OCI-LY7 (cell line): ENCODE measurements around the gene ISYNA1.

Experiments used
- EZH2phosphoT487 ChIP-seq: fragments of 200-600 bp; sonication (generic); IDR thresholded peaks from 2 replicates; pipeline ENCODE4 v1.6.1; 2018; ENCODE audit warnings: low read depth, borderline replicate concordance, mild to moderate bottlenecking, mixed run types, antibody characterized with exemption, low read length, moderate library complexity, mixed read lengths
- TF ChIP-seq, protein P1 (sequence below): fragments of 200-600 bp; sonication (generic); conservative IDR thresholded peaks from 2 replicates; pipeline ENCODE4 v1.5.1; 2014; ENCODE audit warnings: mild to moderate bottlenecking, antibody characterized with exemption, low read length, moderate library complexity, mixed read lengths

DNA sequence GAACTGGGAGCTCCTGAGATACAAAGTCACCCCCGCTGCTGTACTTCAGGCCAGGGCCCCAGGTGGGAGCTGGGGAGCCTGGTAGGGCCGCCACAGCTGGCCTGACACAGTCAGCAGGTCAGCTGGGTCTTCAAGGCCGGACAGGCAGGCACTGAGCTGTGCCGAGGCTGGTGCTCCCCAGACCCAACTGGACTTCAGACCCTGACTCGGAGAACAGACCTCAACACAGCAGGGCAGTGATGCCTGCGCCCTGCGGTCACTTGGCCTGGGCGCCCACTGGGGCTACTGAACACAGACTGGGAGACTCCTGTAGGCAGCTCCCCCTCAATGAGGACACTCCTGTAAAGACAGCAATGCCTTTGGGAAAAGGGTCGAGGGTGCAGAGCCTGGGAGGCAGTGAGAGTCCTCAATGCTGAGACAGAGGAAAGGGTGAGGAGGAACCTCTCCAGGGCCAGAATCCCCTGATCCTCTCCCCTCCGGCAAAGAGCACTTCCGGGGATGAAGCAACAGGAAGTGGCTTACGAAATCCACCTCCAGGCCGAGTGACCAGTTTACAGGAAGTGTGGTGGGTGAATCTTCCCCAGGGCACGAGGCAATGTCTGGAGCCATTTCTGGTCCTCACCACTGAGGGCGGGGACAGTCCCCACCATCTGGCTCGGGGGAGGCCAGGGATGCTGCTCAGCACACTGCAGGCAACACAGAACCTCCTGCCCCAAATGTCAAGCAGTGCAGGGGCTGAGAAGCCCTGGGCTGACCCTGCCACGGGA lies 40.8 kb upstream of the ISYNA1 start:
- TF ChIP-seq EZH2phosphoT487 = no peak
- TF ChIP-seq, protein P1, sequence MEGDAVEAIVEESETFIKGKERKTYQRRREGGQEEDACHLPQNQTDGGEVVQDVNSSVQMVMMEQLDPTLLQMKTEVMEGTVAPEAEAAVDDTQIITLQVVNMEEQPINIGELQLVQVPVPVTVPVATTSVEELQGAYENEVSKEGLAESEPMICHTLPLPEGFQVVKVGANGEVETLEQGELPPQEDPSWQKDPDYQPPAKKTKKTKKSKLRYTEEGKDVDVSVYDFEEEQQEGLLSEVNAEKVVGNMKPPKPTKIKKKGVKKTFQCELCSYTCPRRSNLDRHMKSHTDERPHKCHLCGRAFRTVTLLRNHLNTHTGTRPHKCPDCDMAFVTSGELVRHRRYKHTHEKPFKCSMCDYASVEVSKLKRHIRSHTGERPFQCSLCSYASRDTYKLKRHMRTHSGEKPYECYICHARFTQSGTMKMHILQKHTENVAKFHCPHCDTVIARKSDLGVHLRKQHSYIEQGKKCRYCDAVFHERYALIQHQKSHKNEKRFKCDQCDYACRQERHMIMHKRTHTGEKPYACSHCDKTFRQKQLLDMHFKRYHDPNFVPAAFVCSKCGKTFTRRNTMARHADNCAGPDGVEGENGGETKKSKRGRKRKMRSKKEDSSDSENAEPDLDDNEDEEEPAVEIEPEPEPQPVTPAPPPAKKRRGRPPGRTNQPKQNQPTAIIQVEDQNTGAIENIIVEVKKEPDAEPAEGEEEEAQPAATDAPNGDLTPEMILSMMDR = no peak
